Muscle of leg (tissue), 11 donors: Measurements from ENCODE around the gene TMEM186. TPM values are rescaled to one million over a fixed set of nuclear protein-coding genes. Genes with fewer than 3 reads are reported as not detected.
"Not testable (repeated sequence)": the region's sequence is repeated elsewhere in the genome, so short reads cannot be mapped to it uniquely, and the experiment has no call there.

Source experiments
- DNase-seq: peaks from one replicate; pipeline ENCODE4 v3.0.0; 2013
- H3K27ac ChIP-seq: one replicate; pipeline ENCODE4 v1.5.1; 2013; ENCODE audit warnings: mild to moderate bottlenecking, low read length, control low read depth
- H3K27me3 ChIP-seq: one replicate; pipeline ENCODE4 v1.6.1; 2013; ENCODE audit warnings: low read length; ENCODE audit not compliant: control insufficient read depth, insufficient read depth
- H3K36me3 ChIP-seq: one replicate; pipeline ENCODE4 v1.6.1; 2013; ENCODE audit warnings: low read length; ENCODE audit not compliant: control insufficient read depth, insufficient read depth
- H3K4me1 ChIP-seq: one replicate; pipeline ENCODE4 v1.6.1; 2013; ENCODE audit warnings: low read length; ENCODE audit not compliant: control insufficient read depth, insufficient read depth
- H3K4me3 ChIP-seq: one replicate; pipeline ENCODE4 v1.5.1; 2013; ENCODE audit warnings: low read length, control low read depth
- H3K9me3 ChIP-seq: replicated peaks from 2 replicates; pipeline ENCODE4 v1.6.1; 2013; ENCODE audit warnings: low read depth, low read length; ENCODE audit not compliant: control insufficient read depth
- WGBS: methylation state at CpG from one replicate; pipeline ENCODE4 v1.1.5; 2013; ENCODE audit warnings: missing lambda C conversion rate; ENCODE audit not compliant: insufficient coverage; 5-methylcytosine and 5-hydroxymethylcytosine counted together
- polyA plus RNA-seq, 8 donors: library from polyadenylated mRNA; unstranded; fragments of 120-200 nt; gene quantifications; one replicate each; pipeline versions ENCODE4 v1.2.1 to v1.2.3, GENCODE V29; 2013; ENCODE audit warnings: inconsistent platforms in 1 of 8, low replicate concordance in 1 of 8; ENCODE audit not compliant: insufficient read length in 8 of 8, insufficient read depth in 1 of 8
- total RNA-seq: library from RNA; stranded (reverse); fragments of 120-200 nt; gene quantifications from one replicate; pipeline ENCODE4 v1.2.4, GENCODE V29; 2013

The TMEM186 gene
- total and polyA plus RNA-seq, 9 donors = 6.3 to 12.4 (median 10.6) TPM

GRCh38 chr16:8812162-8812843 lies 14.9 kb upstream of the TMEM186 start:
- Histone ChIP-seq H3K4me3 (no peak overlapping the region), H3K27me3 (no peaks in the 10 kb centered on the region), H3K4me1 (no peaks in the 10 kb centered on the region), H3K36me3 (peaks cover 75% of the 10 kb centered on the region), H3K27ac (no peak overlapping the region), H3K9me3 (no peaks in the 10 kb centered on the region)
- DNase-seq = no peak
- 80% methylated on average over 6 of the region's 12 CpGs for WGBS

DNA sequence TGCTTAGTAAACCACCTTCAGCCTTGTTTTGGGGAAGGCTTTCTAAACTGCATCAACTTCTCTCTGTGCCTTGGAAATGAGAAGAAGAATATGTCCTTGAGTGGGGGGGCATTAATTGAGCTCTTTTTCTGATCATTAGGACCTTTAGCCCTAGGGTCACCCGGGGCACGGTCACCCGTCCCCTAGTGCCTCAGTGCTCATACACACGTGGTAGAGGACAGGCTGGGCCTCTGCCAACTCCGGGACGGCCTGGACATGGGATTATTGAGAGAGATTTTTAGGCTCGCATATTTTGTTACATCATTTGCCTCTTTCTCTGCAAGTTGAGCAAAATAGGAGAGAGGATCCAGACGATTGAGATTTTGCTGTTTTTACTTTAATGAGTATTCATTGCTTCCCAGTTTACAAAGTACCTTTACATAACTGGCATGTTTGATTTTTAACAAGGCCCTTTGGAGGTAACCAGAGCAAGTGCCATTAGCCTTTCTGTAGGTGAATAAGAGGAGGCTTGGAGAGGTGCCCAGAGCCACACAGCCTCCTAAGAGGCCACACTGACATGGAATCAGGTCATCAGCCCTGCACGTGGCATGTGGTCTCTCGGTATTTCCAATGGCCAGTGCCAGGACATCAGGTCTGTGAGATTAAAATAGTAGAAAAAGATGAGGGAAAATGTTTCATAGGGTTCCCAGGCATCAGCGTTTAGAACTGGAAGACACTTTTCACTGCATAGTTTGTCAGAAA lies 11.3 kb upstream of the TMEM186 start:
- Histone ChIP-seq H3K36me3 (peaks cover 73% of the 10 kb centered on the region), H3K27me3 (no peaks in the 10 kb centered on the region), H3K27ac (no peak overlapping the region), H3K4me3 (no peak overlapping the region), H3K9me3 (no peaks in the 10 kb centered on the region), H3K4me1 (no peaks in the 10 kb centered on the region)
- WGBS = 81% methylated on average over 9 of the region's 11 CpGs
- DNase-seq = no peak

DNA sequence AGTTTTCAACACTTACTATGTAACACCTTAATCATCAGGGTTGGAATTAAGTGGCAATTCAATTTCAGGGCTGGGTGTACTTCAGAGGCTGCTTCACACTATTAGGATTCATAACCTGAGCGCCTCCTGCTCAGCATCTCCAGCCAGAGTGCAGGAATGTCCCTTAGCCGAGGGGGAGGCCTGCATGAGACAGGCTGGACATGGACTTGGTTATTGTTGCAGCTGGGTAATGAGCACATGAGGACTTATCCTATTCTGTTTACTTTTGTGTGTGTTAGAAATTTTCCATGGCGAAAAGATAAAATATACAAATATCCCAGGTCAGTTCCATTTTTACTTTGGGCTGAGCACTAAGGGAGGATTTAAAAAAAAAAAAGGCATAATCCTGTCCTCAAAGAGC lies 10.6 kb upstream of the TMEM186 start:
- 100% methylated on average over 1 of the region's 3 CpGs for WGBS
- Histone ChIP-seq H3K4me1 (no peaks in the 10 kb centered on the region), H3K36me3 (peaks cover 70% of the 10 kb centered on the region), H3K27me3 (no peaks in the 10 kb centered on the region), H3K27ac (no peak overlapping the region), H3K4me3 (no peak overlapping the region), H3K9me3 (no peaks in the 10 kb centered on the region)
- no peak for DNase-seq

DNA sequence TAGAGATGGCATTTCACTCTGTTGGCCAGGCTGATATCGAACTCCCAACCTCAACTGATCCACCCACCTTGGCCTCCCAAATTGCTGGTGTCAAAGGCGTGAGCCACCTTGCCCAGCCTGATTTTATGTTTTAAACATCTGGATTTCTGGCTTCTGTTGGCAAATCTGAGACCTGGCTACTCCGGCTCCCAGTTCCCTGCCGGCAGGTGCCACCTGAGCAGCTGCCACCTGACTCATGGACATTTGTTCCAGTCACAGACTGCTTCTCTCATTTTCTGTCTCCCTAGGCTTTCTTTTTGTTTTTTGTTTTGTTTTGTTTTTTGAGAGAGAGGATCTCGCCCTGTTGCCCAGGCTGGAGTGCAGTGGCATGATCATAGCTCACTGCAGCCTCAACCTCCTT lies 9.8 kb upstream of the TMEM186 start:
- no peaks in the 10 kb centered on the region for H3K27me3 ChIP-seq
- 95% methylated on average over 3 of the region's 5 CpGs for WGBS

DNA sequence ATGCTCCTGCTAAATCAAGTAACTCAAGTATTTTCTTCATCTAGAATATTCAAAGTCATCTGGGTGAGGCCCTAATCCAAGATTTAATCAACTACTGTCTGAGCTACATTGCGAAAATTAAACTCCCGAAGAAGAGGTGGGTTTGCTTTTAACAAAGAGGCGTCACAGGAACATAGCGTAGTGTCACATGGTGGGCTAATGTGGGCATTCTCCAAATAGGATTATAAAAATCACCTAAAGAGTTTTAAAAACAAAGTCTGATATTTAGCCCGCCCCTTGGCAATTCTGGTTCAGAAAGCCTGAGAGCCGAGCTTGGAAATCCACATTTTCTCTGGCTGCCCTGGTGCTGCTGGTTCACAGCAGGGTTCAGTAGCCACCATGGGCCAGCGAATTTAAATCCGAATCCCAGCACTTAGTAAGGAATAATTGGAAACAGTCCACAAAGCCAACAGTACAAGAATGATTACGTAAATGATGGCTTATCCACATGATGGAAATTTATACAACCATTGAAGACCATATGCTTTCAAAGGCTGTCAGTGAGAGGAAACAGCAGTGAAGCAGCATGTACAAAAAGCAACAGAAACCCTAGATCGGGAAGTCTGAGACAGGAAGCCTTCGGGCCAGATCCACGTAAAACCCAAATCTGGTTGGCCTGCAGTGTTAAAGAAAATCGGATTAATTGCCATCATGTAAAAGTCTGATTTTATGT lies 9.0 kb upstream of the TMEM186 start:
- no peaks in the 10 kb centered on the region for H3K4me1 ChIP-seq
- no peaks in the 10 kb centered on the region for H3K27me3 ChIP-seq
- 85% methylated on average over 7 of the region's 13 CpGs for WGBS
- peaks cover 66% of the 10 kb centered on the region for H3K36me3 ChIP-seq
- H3K4me3 ChIP-seq = no peak overlapping the region
- no peak overlapping the region for H3K27ac ChIP-seq
- DNase-seq = peak; percentile 29
- H3K9me3 ChIP-seq = no peaks in the 10 kb centered on the region

More for the DNA sequence above, 9.8 kb upstream of the TMEM186 start:
- H3K36me3 ChIP-seq = peaks cover 68% of the 10 kb centered on the region
- H3K4me3 ChIP-seq = no peak overlapping the region
- no peak for DNase-seq
- no peak overlapping the region for H3K27ac ChIP-seq
- no peaks in the 10 kb centered on the region for H3K9me3 ChIP-seq
- no peaks in the 10 kb centered on the region for H3K4me1 ChIP-seq

GRCh38 chr16:8804313-8804712 lies 6.9 kb upstream of the TMEM186 start:
- Histone ChIP-seq H3K4me1 (peaks cover 3% of the 10 kb centered on the region), H3K27ac (no peak overlapping the region), H3K9me3 (no peaks in the 10 kb centered on the region), H3K27me3 (no peaks in the 10 kb centered on the region), H3K36me3 (peaks cover 54% of the 10 kb centered on the region), H3K4me3 (no peak overlapping the region)
- WGBS = 92% methylated on average over 3 of the region's 6 CpGs
- DNase-seq = no peak

GRCh38 chr16:8803733-8804132 lies 6.3 kb upstream of the TMEM186 start:
- not testable (repeated sequence) for DNase-seq
- WGBS = 91% methylated on average over 9 of the region's 12 CpGs

DNA sequence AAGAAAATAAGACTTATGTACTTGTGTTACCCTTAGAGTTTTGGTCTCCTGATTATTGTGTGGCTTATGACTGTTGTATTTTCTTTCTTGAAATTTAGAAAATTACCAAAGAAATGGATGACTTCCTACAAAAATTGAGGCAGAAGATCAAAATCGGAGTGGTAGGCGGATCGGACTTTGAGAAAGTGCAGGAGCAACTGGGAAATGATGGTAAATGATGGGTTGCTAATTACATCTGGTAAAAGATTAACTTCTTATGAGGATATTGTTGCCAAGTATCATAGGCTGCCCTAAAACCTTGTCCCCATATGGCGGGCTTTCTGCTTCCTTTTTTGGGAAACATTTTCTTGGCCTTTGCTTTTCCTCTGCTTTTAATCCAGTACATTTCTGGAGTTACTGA lies 4.3 kb upstream of the TMEM186 start:
- H3K4me3 ChIP-seq = no peak overlapping the region
- H3K9me3 ChIP-seq = no peaks in the 10 kb centered on the region
- DNase-seq = no peak
- H3K4me1 ChIP-seq = peaks cover 16% of the 10 kb centered on the region
- WGBS = 100% methylated on average over 1 of the region's 4 CpGs
- peaks cover 34% of the 10 kb centered on the region for H3K36me3 ChIP-seq
- H3K27ac ChIP-seq = no peak overlapping the region
- no peaks in the 10 kb centered on the region for H3K27me3 ChIP-seq

More at GRCh38 chr16:8803733-8804132, 6.3 kb upstream of the TMEM186 start:
- not testable (repeated sequence) for H3K4me1 ChIP-seq, H3K9me3 ChIP-seq, H3K4me3 ChIP-seq, H3K27me3 ChIP-seq, H3K27ac ChIP-seq
- peaks cover 49% of the 10 kb centered on the region for H3K36me3 ChIP-seq

- Histone ChIP-seq H3K36me3 (peaks cover 28% of the 10 kb centered on the region), H3K9me3 (no peaks in the 10 kb centered on the region), H3K4me1 (peaks cover 20% of the 10 kb centered on the region), H3K27me3 (no peaks in the 10 kb centered on the region), H3K4me3 (peak overlapping the region; percentile 100), H3K27ac (peak overlapping the region; percentile 74)
- 61% methylated on average over 2 of the region's 7 CpGs for WGBS
- DNase-seq = no peak
Measured at GRCh38 chr16:8798535-8799157, 1.2 kb upstream of the TMEM186 start.

DNA sequence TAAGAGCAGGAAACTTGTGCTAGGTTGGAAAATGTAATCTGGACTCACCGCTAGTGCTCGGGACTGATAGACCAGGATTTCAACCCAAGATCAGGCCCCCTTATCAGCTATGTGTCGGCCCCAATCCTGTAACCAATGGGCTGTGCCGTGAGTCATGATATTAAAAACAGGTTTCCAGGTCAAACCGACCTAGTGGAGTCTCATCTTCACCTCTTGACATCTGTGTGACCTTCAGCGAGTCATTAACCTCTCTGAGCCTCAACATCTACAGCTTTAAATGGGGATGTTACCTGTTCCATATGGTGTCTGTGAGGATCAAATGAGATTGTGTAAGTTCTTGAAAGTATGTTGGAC lies 712 bp upstream of the TMEM186 start:
- H3K4me3 ChIP-seq = peak overlapping the region; percentile 100
- H3K27me3 ChIP-seq = no peaks in the 10 kb centered on the region
- peak overlapping the region; percentile 74 for H3K27ac ChIP-seq
- peaks cover 20% of the 10 kb centered on the region for H3K4me1 ChIP-seq
- H3K36me3 ChIP-seq = peaks cover 26% of the 10 kb centered on the region
- H3K9me3 ChIP-seq = no peaks in the 10 kb centered on the region
- DNase-seq = no peak
- WGBS = 0% methylated on average over 1 of the region's 6 CpGs
